ENCODE measurements around the gene VPS37C. TPM values are rescaled to one million over a fixed set of nuclear protein-coding genes. Genes with fewer than 3 reads are reported as not detected.

The VPS37C gene
- polyA plus RNA-seq, 1 of the 3 experiments (the other 2 are of a cell fraction): 15.2 TPM

- no peaks in the 10 kb centered on the region for H3K9me2 ChIP-seq
- H2AFZ ChIP-seq (ENCODE audit: low read depth): no peak overlapping the region
- H3F3A ChIP-seq (replicated peaks; ENCODE audit: insufficient read depth): no peaks in the 10 kb centered on the region
- POLR2A ChIA-PET: no interaction called here
- CTCF ChIA-PET: interaction anchor here (0.7 to 4.1 kb wide), 3 partner anchors 9 to 288 kb away, joined by 3 to 13 read pairs (median 5); no protein-coding TSS in a partner anchor
- no peaks in the 10 kb centered on the region for H3K36me3 ChIP-seq (replicated peaks in 1 of 2; ENCODE audit: control insufficient read depth in 1 of 2, insufficient read depth in 2 of 2, low read length in 1 of 2)
- no peak overlapping the region for H3K4me3 ChIP-seq (ENCODE audit: low read depth in 2 of 2, low read length in 1 of 2)
- DNase-seq: no peak
- TF ChIP-seq, protein P1, sequence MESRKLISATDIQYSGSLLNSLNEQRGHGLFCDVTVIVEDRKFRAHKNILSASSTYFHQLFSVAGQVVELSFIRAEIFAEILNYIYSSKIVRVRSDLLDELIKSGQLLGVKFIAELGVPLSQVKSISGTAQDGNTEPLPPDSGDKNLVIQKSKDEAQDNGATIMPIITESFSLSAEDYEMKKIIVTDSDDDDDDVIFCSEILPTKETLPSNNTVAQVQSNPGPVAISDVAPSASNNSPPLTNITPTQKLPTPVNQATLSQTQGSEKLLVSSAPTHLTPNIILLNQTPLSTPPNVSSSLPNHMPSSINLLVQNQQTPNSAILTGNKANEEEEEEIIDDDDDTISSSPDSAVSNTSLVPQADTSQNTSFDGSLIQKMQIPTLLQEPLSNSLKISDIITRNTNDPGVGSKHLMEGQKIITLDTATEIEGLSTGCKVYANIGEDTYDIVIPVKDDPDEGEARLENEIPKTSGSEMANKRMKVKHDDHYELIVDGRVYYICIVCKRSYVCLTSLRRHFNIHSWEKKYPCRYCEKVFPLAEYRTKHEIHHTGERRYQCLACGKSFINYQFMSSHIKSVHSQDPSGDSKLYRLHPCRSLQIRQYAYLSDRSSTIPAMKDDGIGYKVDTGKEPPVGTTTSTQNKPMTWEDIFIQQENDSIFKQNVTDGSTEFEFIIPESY (IDR thresholded peaks at IDR 0.05; ENCODE audit: borderline replicate concordance, low read depth): no peak
- TF ChIP-seq RCOR1 (IDR thresholded peaks at IDR 0.05; ENCODE audit: low read length) (no peak), EZH2phosphoT487 (IDR thresholded peaks at IDR 0.05; ENCODE audit: borderline replicate concordance, low read depth) (no peak), USF2 (IDR thresholded peaks at IDR 0.05; ENCODE audit: borderline replicate concordance, low read depth, low read length) (no peak)
- TF ChIP-seq, protein P2, sequence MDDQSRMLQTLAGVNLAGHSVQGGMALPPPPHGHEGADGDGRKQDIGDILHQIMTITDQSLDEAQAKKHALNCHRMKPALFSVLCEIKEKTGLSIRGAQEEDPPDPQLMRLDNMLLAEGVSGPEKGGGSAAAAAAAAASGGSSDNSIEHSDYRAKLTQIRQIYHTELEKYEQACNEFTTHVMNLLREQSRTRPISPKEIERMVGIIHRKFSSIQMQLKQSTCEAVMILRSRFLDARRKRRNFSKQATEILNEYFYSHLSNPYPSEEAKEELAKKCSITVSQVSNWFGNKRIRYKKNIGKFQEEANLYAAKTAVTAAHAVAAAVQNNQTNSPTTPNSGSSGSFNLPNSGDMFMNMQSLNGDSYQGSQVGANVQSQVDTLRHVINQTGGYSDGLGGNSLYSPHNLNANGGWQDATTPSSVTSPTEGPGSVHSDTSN (IDR thresholded peaks at IDR 0.05): no peak
- no peak overlapping the region for H3K9ac ChIP-seq
- H3K4me2 ChIP-seq: no peak overlapping the region
- H3K79me2 ChIP-seq (ENCODE audit: insufficient read depth): no peaks in the 10 kb centered on the region
- no CpG with 5 or more reads among the region's 9 CpGs for WGBS (ENCODE audit: low lambda C conversion rate)
- H3K27ac ChIP-seq (ENCODE audit: low read depth in 2 of 2, low read length in 1 of 2): no peak overlapping the region
- H4K20me1 ChIP-seq (ENCODE audit: insufficient read depth): no peaks in the 10 kb centered on the region
- no peaks in the 10 kb centered on the region for H3K9me3 ChIP-seq
- H3K4me1 ChIP-seq (ENCODE audit: control insufficient read depth in 1 of 2, insufficient read depth in 2 of 2, low read depth in 1 of 2, low read length in 1 of 2): peaks cover 0 to 29% of the 10 kb centered on the region in 2 experiments; a peak in 2 of 4 replicates
- no peaks in the 10 kb centered on the region for H3K27me3 ChIP-seq (ENCODE audit: insufficient read depth)
Observed at GRCh38 chr11:61119055-61119454, 42.2 kb downstream of the VPS37C start.

- Histone ChIP-seq H3K27ac (ENCODE audit: low read depth in 2 of 2, low read length in 1 of 2) (no peak overlapping the region), H4K20me1 (ENCODE audit: insufficient read depth) (no peaks in the 10 kb centered on the region), H3K27me3 (ENCODE audit: insufficient read depth) (no peaks in the 10 kb centered on the region), H3K36me3 (replicated peaks in 1 of 2; ENCODE audit: control insufficient read depth in 1 of 2, insufficient read depth in 2 of 2, low read length in 1 of 2) (no peaks in the 10 kb centered on the region), H3F3A (replicated peaks; ENCODE audit: insufficient read depth) (no peaks in the 10 kb centered on the region), H3K4me2 (no peak overlapping the region), H3K9me2 (no peaks in the 10 kb centered on the region), H3K4me3 (ENCODE audit: low read depth in 2 of 2, low read length in 1 of 2) (no peak overlapping the region), H3K9me3 (no peaks in the 10 kb centered on the region), H2AFZ (ENCODE audit: low read depth) (no peak overlapping the region), H3K9ac (no peak overlapping the region), H3K4me1 (ENCODE audit: control insufficient read depth in 1 of 2, insufficient read depth in 2 of 2, low read depth in 1 of 2, low read length in 1 of 2) (peaks cover 0 to 26% of the 10 kb centered on the region in 2 experiments; a peak in 2 of 4 replicates), H3K79me2 (ENCODE audit: insufficient read depth) (no peaks in the 10 kb centered on the region)
- TF ChIP-seq ELF1 (IDR thresholded peaks at IDR 0.05): no peak
- no peak for TF ChIP-seq USF2 (IDR thresholded peaks at IDR 0.05; ENCODE audit: borderline replicate concordance, low read depth, low read length)
- CTCF ChIA-PET: interaction anchor here (1.7 to 4.1 kb wide), 2 partner anchors 10 to 287 kb away, joined by 5 to 13 read pairs; no protein-coding TSS in a partner anchor
- DNase-seq: no peak
- 71% methylated on average over 1 of the region's 9 CpGs for WGBS (ENCODE audit: low lambda C conversion rate)
- POLR2A ChIA-PET: no interaction called here
Observed at GRCh38 chr11:61118406-61118805, 42.8 kb downstream of the VPS37C start.
